DOHH2 (cell line): ENCODE measurements around the gene ARSK.

Experiments used
- H3F3A ChIP-seq: fragments of 200-600 bp; sonication (generic), shearing (Covaris generic); 2 replicates; pipeline ENCODE4 v1.6.0; 2016; ENCODE audit warnings: antibody characterized with exemption, mild to moderate bottlenecking; ENCODE audit not compliant: control insufficient read depth, insufficient read depth
- H3K27ac ChIP-seq: fragments of 200-600 bp; sonication (generic); 2 replicates; pipeline ENCODE4 v1.5.1; 2014; ENCODE audit warnings: low read depth, mild to moderate bottlenecking, low read length, moderate library complexity
- H3K27me3 ChIP-seq: fragments of 200-600 bp; sonication (generic); 2 replicates; pipeline ENCODE4 v1.6.1; 2014; ENCODE audit warnings: mild to moderate bottlenecking, low read length, mixed read lengths; ENCODE audit not compliant: control insufficient read depth
- H3K36me3 ChIP-seq: fragments of 200-600 bp; sonication (generic); 2 replicates; pipeline ENCODE4 v1.6.1; 2014; ENCODE audit warnings: mild to moderate bottlenecking, low read length, moderate library complexity, mixed read lengths; ENCODE audit not compliant: control insufficient read depth
- H3K4me1 ChIP-seq: fragments of 200-600 bp; sonication (generic); 2 replicates; pipeline ENCODE4 v1.6.1; 2014; ENCODE audit warnings: mild to moderate bottlenecking, low read length, mixed read lengths; ENCODE audit not compliant: control insufficient read depth
- H3K4me2 ChIP-seq: fragments of 200-600 bp; sonication (generic); 2 replicates; pipeline ENCODE4 v1.6.0; 2014; ENCODE audit warnings: mild to moderate bottlenecking, low read length, moderate library complexity
- H3K4me3 ChIP-seq: fragments of 200-600 bp; sonication (generic); 2 replicates; pipeline ENCODE4 v1.5.1; 2014; ENCODE audit warnings: mild to moderate bottlenecking, low read length, mixed read lengths
- H3K79me2 ChIP-seq: fragments of 200-600 bp; sonication (generic); 2 replicates; pipeline ENCODE4 v1.6.1; 2014; ENCODE audit warnings: mild to moderate bottlenecking, low read length, mixed read lengths; ENCODE audit not compliant: control insufficient read depth
- H3K9me2 ChIP-seq: fragments of 200-600 bp; sonication (generic); replicated peaks from 2 replicates; pipeline ENCODE4 v1.6.1; 2014; ENCODE audit warnings: mild to moderate bottlenecking, low read length, mixed read lengths; ENCODE audit not compliant: control insufficient read depth
- H3K9me3 ChIP-seq: fragments of 200-600 bp; sonication (generic); 2 replicates; pipeline ENCODE4 v1.6.1; 2014; ENCODE audit warnings: antibody characterized with exemption, low read length, mixed read lengths; ENCODE audit not compliant: control insufficient read depth, insufficient read depth
- H4K20me1 ChIP-seq: fragments of 200-600 bp; sonication (generic); 2 replicates; pipeline ENCODE4 v1.6.0; 2014; ENCODE audit warnings: low read depth, mild to moderate bottlenecking, antibody characterized with exemption, low read length, moderate library complexity; ENCODE audit not compliant: control insufficient read depth, insufficient read depth
- EZH2phosphoT487 ChIP-seq: fragments of 200-600 bp; sonication (generic); IDR thresholded peaks from 2 replicates; pipeline ENCODE4 v1.6.1; 2017; ENCODE audit warnings: borderline replicate concordance, mild to moderate bottlenecking, antibody characterized with exemption, low read length, moderate library complexity, mixed read lengths
- TF ChIP-seq, protein P1 (sequence below): fragments of 200-600 bp; sonication (generic); IDR thresholded peaks from one replicate; pipeline ENCODE4 v1.5.1; 2014; ENCODE audit warnings: antibody characterized with exemption, mild to moderate bottlenecking, low read depth, low read length; ENCODE audit not compliant: poor library complexity, severe bottlenecking

The ARSK gene

DNA sequence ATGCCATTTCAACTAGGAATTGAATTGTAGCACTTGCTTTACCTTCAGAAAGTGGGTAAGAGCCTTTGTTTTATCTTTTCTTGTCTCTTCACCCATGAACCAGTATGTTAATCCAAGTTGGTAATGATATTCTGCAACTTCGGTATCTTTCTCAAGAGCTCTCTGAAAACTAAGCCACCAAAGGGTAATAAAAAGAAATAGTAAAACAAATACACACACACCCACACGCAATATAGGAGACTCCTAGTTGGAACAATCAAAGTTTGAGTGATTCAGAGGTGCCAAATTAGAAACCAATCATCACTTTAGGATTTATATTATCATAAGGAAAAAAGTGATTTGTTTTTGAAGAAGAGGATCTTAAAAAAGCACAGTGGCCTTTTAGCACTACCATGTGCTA is 30.5 kb upstream of the ARSK start:
- Histone ChIP-seq H3K4me1 (no peaks in the 10 kb centered on the region), H3K9me3 (no peaks in the 10 kb centered on the region), H3K27me3 (no peaks in the 10 kb centered on the region), H3F3A (no peaks in the 10 kb centered on the region), H3K4me2 (no peak overlapping the region), H3K79me2 (no peaks in the 10 kb centered on the region), H3K9me2 (no peaks in the 10 kb centered on the region), H3K4me3 (no peak overlapping the region), H3K36me3 (peaks cover 76% of the 10 kb centered on the region), H3K27ac (no peak overlapping the region), H4K20me1 (no peaks in the 10 kb centered on the region)
- TF ChIP-seq EZH2phosphoT487: no peak
- TF ChIP-seq, protein P1, sequence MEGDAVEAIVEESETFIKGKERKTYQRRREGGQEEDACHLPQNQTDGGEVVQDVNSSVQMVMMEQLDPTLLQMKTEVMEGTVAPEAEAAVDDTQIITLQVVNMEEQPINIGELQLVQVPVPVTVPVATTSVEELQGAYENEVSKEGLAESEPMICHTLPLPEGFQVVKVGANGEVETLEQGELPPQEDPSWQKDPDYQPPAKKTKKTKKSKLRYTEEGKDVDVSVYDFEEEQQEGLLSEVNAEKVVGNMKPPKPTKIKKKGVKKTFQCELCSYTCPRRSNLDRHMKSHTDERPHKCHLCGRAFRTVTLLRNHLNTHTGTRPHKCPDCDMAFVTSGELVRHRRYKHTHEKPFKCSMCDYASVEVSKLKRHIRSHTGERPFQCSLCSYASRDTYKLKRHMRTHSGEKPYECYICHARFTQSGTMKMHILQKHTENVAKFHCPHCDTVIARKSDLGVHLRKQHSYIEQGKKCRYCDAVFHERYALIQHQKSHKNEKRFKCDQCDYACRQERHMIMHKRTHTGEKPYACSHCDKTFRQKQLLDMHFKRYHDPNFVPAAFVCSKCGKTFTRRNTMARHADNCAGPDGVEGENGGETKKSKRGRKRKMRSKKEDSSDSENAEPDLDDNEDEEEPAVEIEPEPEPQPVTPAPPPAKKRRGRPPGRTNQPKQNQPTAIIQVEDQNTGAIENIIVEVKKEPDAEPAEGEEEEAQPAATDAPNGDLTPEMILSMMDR: no peak

DNA sequence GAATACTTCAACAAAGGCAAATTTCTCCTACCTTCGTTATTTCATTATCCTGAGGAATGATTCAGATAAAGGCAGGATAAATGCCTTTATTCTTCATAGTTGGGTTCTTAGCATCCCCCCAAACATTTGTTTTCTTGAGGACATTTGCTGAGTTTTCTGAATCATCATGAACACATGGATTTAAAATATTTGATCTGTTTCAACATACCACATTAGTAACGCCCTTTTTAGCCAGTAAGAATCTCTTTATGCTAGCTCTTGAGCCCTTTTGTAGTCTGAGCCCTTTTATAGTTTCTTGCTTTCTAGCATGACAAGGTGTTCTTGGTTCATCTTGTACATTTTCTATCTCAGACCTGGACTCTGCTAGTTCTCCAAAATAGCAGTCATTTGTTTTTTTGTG is 28.0 kb upstream of the ARSK start:
- H3K4me3 ChIP-seq: no peak overlapping the region
- no peaks in the 10 kb centered on the region for H3F3A ChIP-seq
- peaks cover 68% of the 10 kb centered on the region for H3K36me3 ChIP-seq
- TF ChIP-seq, protein P1: no peak
- no peak for TF ChIP-seq EZH2phosphoT487
- peaks cover 6% of the 10 kb centered on the region for H3K4me1 ChIP-seq
- H3K4me2 ChIP-seq: no peak overlapping the region
- H3K9me3 ChIP-seq: no peaks in the 10 kb centered on the region
- no peaks in the 10 kb centered on the region for H3K79me2 ChIP-seq
- H3K27ac ChIP-seq: no peak overlapping the region
- H3K27me3 ChIP-seq: no peaks in the 10 kb centered on the region
- H4K20me1 ChIP-seq: no peaks in the 10 kb centered on the region
- no peaks in the 10 kb centered on the region for H3K9me2 ChIP-seq

DNA sequence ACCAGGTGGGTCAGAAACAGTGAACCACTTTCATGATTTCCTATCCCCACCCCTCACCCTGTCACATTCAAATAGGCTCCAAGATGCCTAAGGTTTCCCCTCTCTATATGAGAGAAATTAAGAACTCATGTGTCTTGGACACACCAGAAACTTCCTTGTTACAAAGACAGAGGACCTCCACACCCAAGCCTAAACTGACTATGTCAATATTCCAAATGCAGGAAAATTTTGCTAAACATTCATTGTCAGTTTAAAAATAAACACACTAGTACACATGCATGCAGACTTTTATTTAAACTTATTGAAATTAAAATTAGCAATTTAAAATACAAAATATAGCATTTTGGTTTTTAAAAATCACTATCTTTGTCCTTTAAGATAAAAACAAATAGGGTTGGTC is 26.3 kb upstream of the ARSK start:
- Histone ChIP-seq H3K9me2 (no peaks in the 10 kb centered on the region), H4K20me1 (no peaks in the 10 kb centered on the region), H3K9me3 (no peaks in the 10 kb centered on the region), H3K27ac (no peak overlapping the region), H3K79me2 (no peaks in the 10 kb centered on the region), H3K36me3 (peaks cover 71% of the 10 kb centered on the region), H3K4me2 (no peak overlapping the region), H3K4me3 (no peak overlapping the region), H3K4me1 (peaks cover 9% of the 10 kb centered on the region), H3F3A (no peaks in the 10 kb centered on the region), H3K27me3 (no peaks in the 10 kb centered on the region)
- no peak for TF ChIP-seq EZH2phosphoT487
- TF ChIP-seq, protein P1: no peak

DNA sequence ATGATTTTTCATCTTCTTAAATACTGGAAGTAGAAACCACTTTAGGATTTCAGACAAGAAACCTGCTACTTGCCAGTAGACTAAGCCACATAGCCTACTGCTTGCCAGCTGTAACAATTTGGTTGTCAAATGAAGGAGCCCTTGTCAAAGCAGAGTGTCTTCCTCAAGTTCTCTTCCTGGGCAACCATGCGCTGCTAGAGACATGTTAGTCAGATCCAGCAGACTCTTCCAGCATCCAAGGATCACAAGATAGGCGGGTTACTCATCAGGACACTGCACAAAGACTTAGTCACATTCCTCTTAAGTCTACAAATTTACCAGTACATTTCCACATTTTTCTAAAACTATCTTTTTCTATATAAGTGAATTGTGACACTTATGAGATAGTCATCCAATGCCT is 24.5 kb upstream of the ARSK start:
- Histone ChIP-seq H3K4me2 (no peak overlapping the region), H3K79me2 (no peaks in the 10 kb centered on the region), H3K9me3 (no peaks in the 10 kb centered on the region), H3K27me3 (no peaks in the 10 kb centered on the region), H3K9me2 (no peaks in the 10 kb centered on the region), H3K4me3 (no peak overlapping the region), H3K27ac (no peak overlapping the region), H3K36me3 (peaks cover 69% of the 10 kb centered on the region), H3F3A (no peaks in the 10 kb centered on the region), H3K4me1 (peaks cover 9% of the 10 kb centered on the region), H4K20me1 (no peaks in the 10 kb centered on the region)
- TF ChIP-seq, protein P1: no peak
- no peak for TF ChIP-seq EZH2phosphoT487
